Glomerular visceral epithelial cell (primary cell): ENCODE results near the gene ATP10B.

Experiments
- DNase-seq: peaks from one replicate; pipeline ENCODE4 v3.0.0-alpha.2; 2016; ENCODE audit errors: extremely low spot score

ATP10B gene

GRCh38 chr5:160555581-160555970 lies 296.4 kb downstream of the ATP10B start:
- no peak for DNase-seq

GRCh38 chr5:160550075-160550474 lies 301.9 kb downstream of the ATP10B start:
- no peak for DNase-seq

- peak; percentile 46 for DNase-seq
Measured at GRCh38 chr5:160548949-160549645, 302.9 kb downstream of the ATP10B start.

- DNase-seq = no peak
Measured at GRCh38 chr5:160547872-160548271, 304.1 kb downstream of the ATP10B start.

GRCh38 chr5:160547061-160547460 lies 304.9 kb downstream of the ATP10B start:
- no peak for DNase-seq

GRCh38 chr5:160545832-160546231 lies 306.2 kb downstream of the ATP10B start:
- DNase-seq = no peak

GRCh38 chr5:160543395-160543794 lies 308.6 kb downstream of the ATP10B start:
- DNase-seq = no peak

GRCh38 chr5:160542840-160543239 lies 309.2 kb downstream of the ATP10B start:
- DNase-seq = no peak

- DNase-seq = no peak
Measured at GRCh38 chr5:160542281-160542680, 309.7 kb downstream of the ATP10B start.

- peak; percentile 74 for DNase-seq
Measured at GRCh38 chr5:160539431-160539830, 312.6 kb downstream of the ATP10B start.

- no peak for DNase-seq
Measured at GRCh38 chr5:160537940-160538339, 314.1 kb downstream of the ATP10B start.

- DNase-seq = no peak
Measured at GRCh38 chr5:160537116-160537515, 314.9 kb downstream of the ATP10B start.

GRCh38 chr5:160534914-160535313 lies 317.1 kb downstream of the ATP10B start:
- DNase-seq = no peak

- DNase-seq = no peak
Measured at GRCh38 chr5:160534125-160534524, 317.9 kb downstream of the ATP10B start.

- DNase-seq = no peak
Measured at GRCh38 chr5:160525471-160526261, 326.3 kb downstream of the ATP10B start.

- DNase-seq = no peak
Measured at GRCh38 chr5:160524827-160525226, 327.2 kb downstream of the ATP10B start.

- no peak for DNase-seq
Measured at GRCh38 chr5:160523502-160524163, 328.4 kb downstream of the ATP10B start.

GRCh38 chr5:160521392-160521663 lies 330.7 kb downstream of the ATP10B start:
- no peak for DNase-seq

- DNase-seq = no peak
Measured at GRCh38 chr5:160520609-160521391, 331.2 kb downstream of the ATP10B start.

- DNase-seq = no peak
Measured at GRCh38 chr5:160516696-160517530, 335.1 kb downstream of the ATP10B start.

- DNase-seq = no peak
Measured at GRCh38 chr5:160514866-160515265, 337.1 kb downstream of the ATP10B start.
